GM23338 (cell line): ENCODE measurements around the gene BRDT. TPM values are rescaled to one million over a fixed set of nuclear protein-coding genes. Genes with fewer than 3 reads are reported as not detected.

Experiments used
- ATAC-seq: fragments of 200-7000 bp; cut with Tn5 transposase; 3 replicates; pipeline ENCODE4 v1.9.1; 2020
- DNase-seq: peaks from one replicate; pipeline ENCODE4 v3.0.0-alpha.2; 2015; ENCODE audit warnings: low spot score
- H2AFZ ChIP-seq: fragments of 200-600 bp; sonication (generic); 2 replicates; pipeline ENCODE4 v1.8.0; 2016; ENCODE audit warnings: antibody characterized with exemption, mild to moderate bottlenecking, moderate library complexity
- H3F3A ChIP-seq: fragments of 200-600 bp; sonication (generic); replicated peaks from 2 replicates; pipeline ENCODE4 v1.8.0; 2017; ENCODE audit warnings: antibody characterized with exemption, mixed run types, low read depth
- H3K27ac ChIP-seq: fragments of 200-600 bp; sonication (generic); 2 replicates; pipeline ENCODE4 v1.6.1; 2016; ENCODE audit warnings: low read depth
- H3K27me3 ChIP-seq: fragments of 200-600 bp; sonication (generic); 2 replicates; pipeline ENCODE4 v1.8.0; 2016; ENCODE audit warnings: mild to moderate bottlenecking, mixed run types, moderate library complexity; ENCODE audit not compliant: insufficient read depth
- H3K36me3 ChIP-seq: fragments of 200-600 bp; sonication (generic); 2 replicates; pipeline ENCODE4 v1.8.0; 2016; ENCODE audit warnings: mild to moderate bottlenecking; ENCODE audit not compliant: insufficient read depth
- H3K4me1 ChIP-seq: fragments of 200-600 bp; sonication (generic); 2 replicates; pipeline ENCODE4 v1.8.0; 2016; ENCODE audit warnings: mild to moderate bottlenecking, moderate library complexity; ENCODE audit not compliant: insufficient read depth
- H3K4me2 ChIP-seq: fragments of 200-600 bp; sonication (generic); 2 replicates; pipeline ENCODE4 v1.7.1; 2017; ENCODE audit warnings: mixed run types
- H3K4me3 ChIP-seq: fragments of 200-600 bp; sonication (generic); 2 replicates; pipeline ENCODE4 v1.6.1; 2016; ENCODE audit warnings: mixed run types
- H3K79me2 ChIP-seq: fragments of 200-600 bp; sonication (generic); replicated peaks from 2 replicates; pipeline ENCODE4 v1.8.0; 2017; ENCODE audit warnings: mild to moderate bottlenecking; ENCODE audit not compliant: insufficient read depth
- H3K9me2 ChIP-seq: fragments of 200-600 bp; sonication (generic); 2 replicates; pipeline ENCODE4 v1.8.0; 2017; ENCODE audit not compliant: insufficient read depth
- H4K20me1 ChIP-seq: fragments of 200-600 bp; sonication (generic); replicated peaks from 2 replicates; pipeline ENCODE4 v1.8.0; 2017; ENCODE audit warnings: mild to moderate bottlenecking; ENCODE audit not compliant: insufficient read depth
- H3K27ac Mint-ChIP-seq: 2 replicates; pipeline ENCODE4 v1.8.0; 2020; ENCODE audit warnings: inconsistent platforms, mild to moderate bottlenecking, moderate library complexity, mixed read lengths
- H3K27me3 Mint-ChIP-seq: 3 replicates; pipeline ENCODE4 v1.8.0; 2022; ENCODE audit warnings: low read depth, mild to moderate bottlenecking, moderate library complexity, mixed read lengths, inconsistent platforms; ENCODE audit not compliant: insufficient read depth, poor library complexity
- H3K36me3 Mint-ChIP-seq: 3 replicates; pipeline ENCODE4 v1.8.0; 2021; ENCODE audit warnings: low read depth, mild to moderate bottlenecking, inconsistent platforms, moderate library complexity, mixed read lengths
- H3K4me1 Mint-ChIP-seq: 3 replicates; pipeline ENCODE4 v1.8.0; 2020; ENCODE audit warnings: mild to moderate bottlenecking, inconsistent platforms, mixed read lengths
- H3K4me3 Mint-ChIP-seq: 3 replicates; pipeline ENCODE4 v1.8.0; 2021; ENCODE audit warnings: moderate library complexity, mild to moderate bottlenecking, inconsistent platforms, mixed read lengths
- H3K9me3 Mint-ChIP-seq: 3 replicates; pipeline ENCODE4 v1.8.0; 2020; ENCODE audit warnings: moderate library complexity, mild to moderate bottlenecking, inconsistent platforms, mixed read lengths
- CREB1 ChIP-seq: fragments of 250-450 bp; sonication (Bioruptor Pico); IDR thresholded peaks from 2 replicates; pipeline ENCODE4 v1.5.0; 2020; ENCODE audit warnings: low read depth, mild to moderate bottlenecking, moderate library complexity
- EZH2 ChIP-seq: fragments of 200-600 bp; sonication (generic); IDR thresholded peaks from one replicate; pipeline ENCODE4 v1.8.0; 2017; ENCODE audit warnings: antibody characterized with exemption, mild to moderate bottlenecking, low read depth; ENCODE audit not compliant: unreplicated experiment
- EZH2phosphoT487 ChIP-seq: fragments of 200-600 bp; sonication (generic); IDR thresholded peaks from one replicate; pipeline ENCODE4 v1.8.1; 2018; ENCODE audit warnings: antibody characterized with exemption; ENCODE audit not compliant: unreplicated experiment
- JUNB ChIP-seq: IDR thresholded peaks from one replicate; pipeline ENCODE4 v1.6.1; 2016; ENCODE audit warnings: antibody characterized with exemption; ENCODE audit not compliant: unreplicated experiment
- NANOG ChIP-seq: IDR thresholded peaks from 2 replicates; pipeline ENCODE4 v1.6.1; 2016; ENCODE audit warnings: antibody characterized with exemption, borderline replicate concordance
- POLR2AphosphoS5 ChIP-seq: IDR thresholded peaks from 2 replicates; pipeline ENCODE4 v1.6.1; 2016; ENCODE audit warnings: antibody characterized with exemption, low read depth
- STAT1 ChIP-seq: IDR thresholded peaks from one replicate; pipeline ENCODE4 v1.6.1; 2016; ENCODE audit warnings: antibody characterized with exemption; ENCODE audit not compliant: unreplicated experiment
- ZNF114 ChIP-seq: fragments of 250-450 bp; sonication (Bioruptor Pico); IDR thresholded peaks from 2 replicates; pipeline ENCODE4 v1.5.0; 2020; ENCODE audit warnings: mild to moderate bottlenecking, moderate library complexity
- ZNF331 ChIP-seq: fragments of 250-450 bp; sonication (Bioruptor Pico); IDR thresholded peaks from 2 replicates; pipeline ENCODE4 v1.5.0; 2020; ENCODE audit warnings: low read depth, mild to moderate bottlenecking, moderate library complexity
- polyA plus RNA-seq: library from polyadenylated mRNA; unstranded; fragments of >200 nt; fragmentation: Nextera tagmentation; extraction: Ambion mirVana; gene quantifications from 2 replicates; pipeline ENCODE4 v1.2.1, GENCODE V29; 2016
- total RNA-seq: library from RNA; depleted of rRNA; stranded (reverse); fragments of >200 nt; shearing (Covaris generic); gene quantifications from 2 replicates; pipeline ENCODE4 v1.2.3, GENCODE V29; 2014
- TF ChIP-seq, protein P1 (sequence below), 2 experiments: fragments of 200-600 bp in 1 of 2; sonication (generic) in 1 of 2; conservative IDR thresholded peaks; 2 replicates each; pipeline versions ENCODE4 v1.5.1 to v1.6.1; 2016 to 2017; ENCODE audit warnings: antibody characterized with exemption in 2 of 2, low read depth in 2 of 2, mild to moderate bottlenecking in 2 of 2, moderate library complexity in 1 of 2
- TF ChIP-seq, protein P2 (sequence below): IDR thresholded peaks from one replicate; pipeline ENCODE4 v1.6.1; 2018; ENCODE audit warnings: antibody characterized with exemption; ENCODE audit not compliant: unreplicated experiment
- TF ChIP-seq, protein P3 (sequence below): fragments of 250-450 bp; sonication (Bioruptor Pico); IDR thresholded peaks from 2 replicates; pipeline ENCODE4 v1.5.0; 2020; ENCODE audit warnings: mild to moderate bottlenecking, moderate library complexity
- TF ChIP-seq, protein P4 (sequence below): IDR thresholded peaks from 2 replicates; pipeline ENCODE4 v1.6.1; 2016; ENCODE audit warnings: antibody characterized with exemption

The BRDT gene
- total and polyA plus RNA-seq, 2 experiments from 2014 or later, result 0.58 to 0.80 TPM

DNA sequence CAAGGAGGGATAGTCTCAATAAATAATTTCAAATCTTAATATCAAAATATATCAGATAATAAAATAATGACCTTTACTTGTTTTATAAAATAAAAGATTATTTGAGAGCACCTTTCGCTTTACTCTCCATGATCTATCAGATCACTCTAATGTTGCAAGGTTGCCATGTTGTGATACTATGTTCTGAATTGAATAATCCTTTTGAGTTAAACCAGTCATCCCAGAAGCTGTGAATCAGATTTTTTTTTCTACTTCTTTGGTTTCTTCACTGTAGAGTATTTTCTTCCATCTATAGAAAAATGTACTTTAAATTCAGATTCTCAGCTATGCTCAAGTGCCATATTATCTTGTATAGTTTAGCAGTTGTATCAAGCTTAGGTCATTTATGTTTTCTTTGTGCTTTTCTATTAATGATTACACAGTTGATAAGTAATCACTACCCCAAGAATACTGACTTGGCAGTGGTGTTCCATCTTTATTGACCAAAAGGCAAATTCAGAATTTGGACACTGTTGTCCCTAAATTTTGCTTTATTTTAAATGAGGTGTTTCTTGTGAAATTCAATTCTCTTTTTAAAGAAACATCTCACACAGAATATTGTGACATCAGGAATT, 32.9 kb downstream of the BRDT start:
- H3K4me3 ChIP-seq, result no peak overlapping the region
- Mint-ChIP-seq H3K9me3 (no peaks in the 10 kb centered on the region), H3K27ac (no peak overlapping the region), H3K36me3 (no peaks in the 10 kb centered on the region), H3K4me3 (no peak overlapping the region), H3K4me1 (no peaks in the 10 kb centered on the region), H3K27me3 (no peaks in the 10 kb centered on the region)
- no peaks in the 10 kb centered on the region for H3K4me1 ChIP-seq
- no peaks in the 10 kb centered on the region for H3F3A ChIP-seq
- ATAC-seq, result no peak
- H3K4me2 ChIP-seq, result no peak overlapping the region
- no peak overlapping the region for H2AFZ ChIP-seq
- H3K79me2 ChIP-seq, result no peaks in the 10 kb centered on the region
- H3K36me3 ChIP-seq, result no peaks in the 10 kb centered on the region
- H3K27me3 ChIP-seq, result no peaks in the 10 kb centered on the region
- no peaks in the 10 kb centered on the region for H3K9me2 ChIP-seq
- H3K27ac ChIP-seq, result no peak overlapping the region
- TF ChIP-seq CREB1 (CRISPR knock-in tag) (no peak), ZNF114 (CRISPR knock-in tag) (no peak), NANOG (no peak), EZH2 (no peak), POLR2AphosphoS5 (no peak), JUNB (no peak), EZH2phosphoT487 (no peak), ZNF331 (no peak), STAT1 (no peak)
- TF ChIP-seq, protein P1, sequence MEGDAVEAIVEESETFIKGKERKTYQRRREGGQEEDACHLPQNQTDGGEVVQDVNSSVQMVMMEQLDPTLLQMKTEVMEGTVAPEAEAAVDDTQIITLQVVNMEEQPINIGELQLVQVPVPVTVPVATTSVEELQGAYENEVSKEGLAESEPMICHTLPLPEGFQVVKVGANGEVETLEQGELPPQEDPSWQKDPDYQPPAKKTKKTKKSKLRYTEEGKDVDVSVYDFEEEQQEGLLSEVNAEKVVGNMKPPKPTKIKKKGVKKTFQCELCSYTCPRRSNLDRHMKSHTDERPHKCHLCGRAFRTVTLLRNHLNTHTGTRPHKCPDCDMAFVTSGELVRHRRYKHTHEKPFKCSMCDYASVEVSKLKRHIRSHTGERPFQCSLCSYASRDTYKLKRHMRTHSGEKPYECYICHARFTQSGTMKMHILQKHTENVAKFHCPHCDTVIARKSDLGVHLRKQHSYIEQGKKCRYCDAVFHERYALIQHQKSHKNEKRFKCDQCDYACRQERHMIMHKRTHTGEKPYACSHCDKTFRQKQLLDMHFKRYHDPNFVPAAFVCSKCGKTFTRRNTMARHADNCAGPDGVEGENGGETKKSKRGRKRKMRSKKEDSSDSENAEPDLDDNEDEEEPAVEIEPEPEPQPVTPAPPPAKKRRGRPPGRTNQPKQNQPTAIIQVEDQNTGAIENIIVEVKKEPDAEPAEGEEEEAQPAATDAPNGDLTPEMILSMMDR (conservative IDR thresholded peaks at IDR 0.05; ENCODE audit: low read depth in 2 of 2), result no peak
- TF ChIP-seq, protein P2, sequence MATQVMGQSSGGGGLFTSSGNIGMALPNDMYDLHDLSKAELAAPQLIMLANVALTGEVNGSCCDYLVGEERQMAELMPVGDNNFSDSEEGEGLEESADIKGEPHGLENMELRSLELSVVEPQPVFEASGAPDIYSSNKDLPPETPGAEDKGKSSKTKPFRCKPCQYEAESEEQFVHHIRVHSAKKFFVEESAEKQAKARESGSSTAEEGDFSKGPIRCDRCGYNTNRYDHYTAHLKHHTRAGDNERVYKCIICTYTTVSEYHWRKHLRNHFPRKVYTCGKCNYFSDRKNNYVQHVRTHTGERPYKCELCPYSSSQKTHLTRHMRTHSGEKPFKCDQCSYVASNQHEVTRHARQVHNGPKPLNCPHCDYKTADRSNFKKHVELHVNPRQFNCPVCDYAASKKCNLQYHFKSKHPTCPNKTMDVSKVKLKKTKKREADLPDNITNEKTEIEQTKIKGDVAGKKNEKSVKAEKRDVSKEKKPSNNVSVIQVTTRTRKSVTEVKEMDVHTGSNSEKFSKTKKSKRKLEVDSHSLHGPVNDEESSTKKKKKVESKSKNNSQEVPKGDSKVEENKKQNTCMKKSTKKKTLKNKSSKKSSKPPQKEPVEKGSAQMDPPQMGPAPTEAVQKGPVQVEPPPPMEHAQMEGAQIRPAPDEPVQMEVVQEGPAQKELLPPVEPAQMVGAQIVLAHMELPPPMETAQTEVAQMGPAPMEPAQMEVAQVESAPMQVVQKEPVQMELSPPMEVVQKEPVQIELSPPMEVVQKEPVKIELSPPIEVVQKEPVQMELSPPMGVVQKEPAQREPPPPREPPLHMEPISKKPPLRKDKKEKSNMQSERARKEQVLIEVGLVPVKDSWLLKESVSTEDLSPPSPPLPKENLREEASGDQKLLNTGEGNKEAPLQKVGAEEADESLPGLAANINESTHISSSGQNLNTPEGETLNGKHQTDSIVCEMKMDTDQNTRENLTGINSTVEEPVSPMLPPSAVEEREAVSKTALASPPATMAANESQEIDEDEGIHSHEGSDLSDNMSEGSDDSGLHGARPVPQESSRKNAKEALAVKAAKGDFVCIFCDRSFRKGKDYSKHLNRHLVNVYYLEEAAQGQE, result no peak
- TF ChIP-seq, protein P3, sequence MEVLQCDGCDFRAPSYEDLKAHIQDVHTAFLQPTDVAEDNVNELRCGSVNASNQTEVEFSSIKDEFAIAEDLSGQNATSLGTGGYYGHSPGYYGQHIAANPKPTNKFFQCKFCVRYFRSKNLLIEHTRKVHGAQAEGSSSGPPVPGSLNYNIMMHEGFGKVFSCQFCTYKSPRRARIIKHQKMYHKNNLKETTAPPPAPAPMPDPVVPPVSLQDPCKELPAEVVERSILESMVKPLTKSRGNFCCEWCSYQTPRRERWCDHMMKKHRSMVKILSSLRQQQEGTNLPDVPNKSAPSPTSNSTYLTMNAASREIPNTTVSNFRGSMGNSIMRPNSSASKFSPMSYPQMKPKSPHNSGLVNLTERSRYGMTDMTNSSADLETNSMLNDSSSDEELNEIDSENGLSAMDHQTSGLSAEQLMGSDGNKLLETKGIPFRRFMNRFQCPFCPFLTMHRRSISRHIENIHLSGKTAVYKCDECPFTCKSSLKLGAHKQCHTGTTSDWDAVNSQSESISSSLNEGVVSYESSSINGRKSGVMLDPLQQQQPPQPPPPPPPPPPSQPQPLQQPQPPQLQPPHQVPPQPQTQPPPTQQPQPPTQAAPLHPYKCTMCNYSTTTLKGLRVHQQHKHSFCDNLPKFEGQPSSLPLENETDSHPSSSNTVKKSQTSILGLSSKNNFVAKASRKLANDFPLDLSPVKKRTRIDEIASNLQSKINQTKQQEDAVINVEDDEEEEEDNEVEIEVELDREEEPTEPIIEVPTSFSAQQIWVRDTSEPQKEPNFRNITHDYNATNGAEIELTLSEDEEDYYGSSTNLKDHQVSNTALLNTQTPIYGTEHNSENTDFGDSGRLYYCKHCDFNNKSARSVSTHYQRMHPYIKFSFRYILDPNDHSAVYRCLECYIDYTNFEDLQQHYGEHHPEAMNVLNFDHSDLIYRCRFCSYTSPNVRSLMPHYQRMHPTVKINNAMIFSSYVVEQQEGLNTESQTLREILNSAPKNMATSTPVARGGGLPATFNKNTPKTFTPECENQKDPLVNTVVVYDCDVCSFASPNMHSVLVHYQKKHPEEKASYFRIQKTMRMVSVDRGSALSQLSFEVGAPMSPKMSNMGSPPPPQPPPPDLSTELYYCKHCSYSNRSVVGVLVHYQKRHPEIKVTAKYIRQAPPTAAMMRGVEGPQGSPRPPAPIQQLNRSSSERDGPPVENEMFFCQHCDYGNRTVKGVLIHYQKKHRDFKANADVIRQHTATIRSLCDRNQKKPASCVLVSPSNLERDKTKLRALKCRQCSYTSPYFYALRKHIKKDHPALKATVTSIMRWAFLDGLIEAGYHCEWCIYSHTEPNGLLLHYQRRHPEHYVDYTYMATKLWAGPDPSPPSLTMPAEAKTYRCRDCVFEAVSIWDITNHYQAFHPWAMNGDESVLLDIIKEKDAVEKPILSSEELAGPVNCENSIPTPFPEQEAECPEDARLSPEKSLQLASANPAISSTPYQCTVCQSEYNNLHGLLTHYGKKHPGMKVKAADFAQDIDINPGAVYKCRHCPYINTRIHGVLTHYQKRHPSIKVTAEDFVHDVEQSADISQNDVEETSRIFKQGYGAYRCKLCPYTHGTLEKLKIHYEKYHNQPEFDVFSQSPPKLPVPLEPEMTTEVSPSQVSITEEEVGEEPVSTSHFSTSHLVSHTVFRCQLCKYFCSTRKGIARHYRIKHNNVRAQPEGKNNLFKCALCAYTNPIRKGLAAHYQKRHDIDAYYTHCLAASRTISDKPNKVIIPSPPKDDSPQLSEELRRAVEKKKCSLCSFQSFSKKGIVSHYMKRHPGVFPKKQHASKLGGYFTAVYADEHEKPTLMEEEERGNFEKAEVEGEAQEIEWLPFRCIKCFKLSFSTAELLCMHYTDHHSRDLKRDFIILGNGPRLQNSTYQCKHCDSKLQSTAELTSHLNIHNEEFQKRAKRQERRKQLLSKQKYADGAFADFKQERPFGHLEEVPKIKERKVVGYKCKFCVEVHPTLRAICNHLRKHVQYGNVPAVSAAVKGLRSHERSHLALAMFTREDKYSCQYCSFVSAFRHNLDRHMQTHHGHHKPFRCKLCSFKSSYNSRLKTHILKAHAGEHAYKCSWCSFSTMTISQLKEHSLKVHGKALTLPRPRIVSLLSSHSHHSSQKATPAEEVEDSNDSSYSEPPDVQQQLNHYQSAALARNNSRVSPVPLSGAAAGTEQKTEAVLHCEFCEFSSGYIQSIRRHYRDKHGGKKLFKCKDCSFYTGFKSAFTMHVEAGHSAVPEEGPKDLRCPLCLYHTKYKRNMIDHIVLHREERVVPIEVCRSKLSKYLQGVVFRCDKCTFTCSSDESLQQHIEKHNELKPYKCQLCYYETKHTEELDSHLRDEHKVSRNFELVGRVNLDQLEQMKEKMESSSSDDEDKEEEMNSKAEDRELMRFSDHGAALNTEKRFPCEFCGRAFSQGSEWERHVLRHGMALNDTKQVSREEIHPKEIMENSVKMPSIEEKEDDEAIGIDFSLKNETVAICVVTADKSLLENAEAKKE, result no peak
- TF ChIP-seq, protein P4, sequence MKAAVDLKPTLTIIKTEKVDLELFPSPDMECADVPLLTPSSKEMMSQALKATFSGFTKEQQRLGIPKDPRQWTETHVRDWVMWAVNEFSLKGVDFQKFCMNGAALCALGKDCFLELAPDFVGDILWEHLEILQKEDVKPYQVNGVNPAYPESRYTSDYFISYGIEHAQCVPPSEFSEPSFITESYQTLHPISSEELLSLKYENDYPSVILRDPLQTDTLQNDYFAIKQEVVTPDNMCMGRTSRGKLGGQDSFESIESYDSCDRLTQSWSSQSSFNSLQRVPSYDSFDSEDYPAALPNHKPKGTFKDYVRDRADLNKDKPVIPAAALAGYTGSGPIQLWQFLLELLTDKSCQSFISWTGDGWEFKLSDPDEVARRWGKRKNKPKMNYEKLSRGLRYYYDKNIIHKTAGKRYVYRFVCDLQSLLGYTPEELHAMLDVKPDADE, result no peak
- no peak for DNase-seq
- H4K20me1 ChIP-seq, result no peaks in the 10 kb centered on the region
